OCI-LY1 (cell line): Measurements from ENCODE around the gene RBP3.

Source experiments
- H2AFZ ChIP-seq: fragments of 200-600 bp; sonication (generic), shearing (Covaris generic); 2 replicates; pipeline ENCODE4 v1.6.0; 2014; ENCODE audit warnings: antibody characterized with exemption, mild to moderate bottlenecking, low read length
- H3F3A ChIP-seq: fragments of 200-600 bp; sonication (generic), shearing (Covaris generic); 2 replicates; pipeline ENCODE4 v1.6.0; 2014; ENCODE audit warnings: mild to moderate bottlenecking, antibody characterized with exemption, low read length, moderate library complexity; ENCODE audit not compliant: insufficient read depth
- H3K27ac ChIP-seq: fragments of 200-600 bp; sonication (generic); 2 replicates; pipeline ENCODE4 v1.5.1; 2014; ENCODE audit warnings: low read length, mixed run types, mild to moderate bottlenecking, low read depth; ENCODE audit not compliant: poor library complexity, severe bottlenecking
- H3K27me3 ChIP-seq: fragments of 200-600 bp; sonication (generic); 2 replicates; pipeline ENCODE4 v1.6.0; 2014; ENCODE audit warnings: antibody characterized with exemption, mild to moderate bottlenecking, low read length, moderate library complexity; ENCODE audit not compliant: insufficient read depth
- H3K36me3 ChIP-seq: fragments of 200-600 bp; sonication (generic); 2 replicates; pipeline ENCODE4 v1.6.1; 2014; ENCODE audit warnings: mild to moderate bottlenecking, antibody characterized with exemption, low read length, moderate library complexity, mixed read lengths; ENCODE audit not compliant: insufficient read depth
- H3K4me1 ChIP-seq: fragments of 200-600 bp; sonication (generic); 2 replicates; pipeline ENCODE4 v1.5.1; 2014; ENCODE audit warnings: mild to moderate bottlenecking, low read length, moderate library complexity; ENCODE audit not compliant: insufficient read depth, severe bottlenecking
- H3K4me2 ChIP-seq: fragments of 200-600 bp; sonication (generic), shearing (Covaris generic); 2 replicates; pipeline ENCODE4 v1.6.1; 2014; ENCODE audit warnings: low read length
- H3K4me3 ChIP-seq: fragments of 200-600 bp; sonication (generic); 2 replicates; pipeline ENCODE4 v1.5.1; 2014; ENCODE audit warnings: low read length, low read depth, mild to moderate bottlenecking, mixed read lengths; ENCODE audit not compliant: poor library complexity, severe bottlenecking
- H3K79me2 ChIP-seq: fragments of 200-600 bp; shearing (Covaris generic); 2 replicates; pipeline ENCODE4 v1.6.1; 2016; ENCODE audit warnings: mixed run types, low read length, mixed read lengths; ENCODE audit not compliant: insufficient read depth
- H3K9ac ChIP-seq: fragments of 200-600 bp; sonication (generic), shearing (Covaris generic); 2 replicates; pipeline ENCODE4 v1.6.1; 2014; ENCODE audit warnings: mild to moderate bottlenecking, low read length, mixed read lengths
- H3K9me2 ChIP-seq: fragments of 200-600 bp; sonication (generic), shearing (Covaris generic); 2 replicates; pipeline ENCODE4 v1.6.1; 2014; ENCODE audit warnings: low read depth, mild to moderate bottlenecking, low read length, mixed read lengths
- H3K9me3 ChIP-seq: fragments of 200-600 bp; shearing (Covaris generic); 2 replicates; pipeline ENCODE4 v1.6.1; 2014; ENCODE audit warnings: low read length, mixed read lengths
- H4K20me1 ChIP-seq: fragments of 200-600 bp; sonication (generic), shearing (Covaris generic); 2 replicates; pipeline ENCODE4 v1.6.0; 2016; ENCODE audit warnings: mild to moderate bottlenecking, low read length; ENCODE audit not compliant: insufficient read depth
- CTCF ChIP-seq: fragments of 200-600 bp; sonication (generic), shearing (Covaris generic); IDR thresholded peaks from 2 replicates; pipeline ENCODE4 v1.5.1; 2017; ENCODE audit warnings: mild to moderate bottlenecking, antibody characterized with exemption, low read length, moderate library complexity, mixed read lengths
- EZH2 ChIP-seq: fragments of 200-600 bp; sonication (generic), shearing (Covaris generic); IDR thresholded peaks from 2 replicates; pipeline ENCODE4 v1.8.0; 2017; ENCODE audit warnings: borderline replicate concordance, mixed run types, mild to moderate bottlenecking, antibody characterized with exemption, low read length, moderate library complexity, mixed read lengths

RBP3 gene

DNA sequence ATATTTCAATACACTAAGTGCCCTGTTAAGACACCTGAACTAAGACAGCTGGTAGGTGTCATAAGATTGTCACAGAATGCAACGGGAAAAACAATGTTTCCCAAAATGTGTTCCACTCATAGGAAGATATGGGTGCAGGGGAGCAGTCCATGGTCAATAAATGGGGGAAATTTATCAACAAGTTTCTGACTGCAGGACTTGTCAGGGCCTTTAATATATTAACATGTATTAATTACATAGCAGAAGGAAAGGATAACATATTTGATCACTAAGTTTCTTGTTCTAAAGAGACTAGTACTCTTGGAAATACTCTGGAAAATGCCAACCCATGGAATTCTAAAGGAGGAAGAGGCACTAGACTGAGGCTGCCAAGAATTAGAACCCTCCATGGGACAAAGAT, 6.7 kb downstream of the RBP3 start:
- Histone ChIP-seq H3K4me2 (no peak overlapping the region), H3K27ac (no peak overlapping the region), H4K20me1 (no peaks in the 10 kb centered on the region), H3K27me3 (no peaks in the 10 kb centered on the region), H3K4me1 (no peaks in the 10 kb centered on the region), H3K9ac (no peak overlapping the region), H3K4me3 (no peak overlapping the region), H3K9me2 (no peaks in the 10 kb centered on the region), H3F3A (no peaks in the 10 kb centered on the region), H3K79me2 (no peaks in the 10 kb centered on the region), H2AFZ (no peak overlapping the region), H3K9me3 (no peaks in the 10 kb centered on the region), H3K36me3 (no peaks in the 10 kb centered on the region)
- TF ChIP-seq EZH2 (no peak), CTCF (no peak)

DNA sequence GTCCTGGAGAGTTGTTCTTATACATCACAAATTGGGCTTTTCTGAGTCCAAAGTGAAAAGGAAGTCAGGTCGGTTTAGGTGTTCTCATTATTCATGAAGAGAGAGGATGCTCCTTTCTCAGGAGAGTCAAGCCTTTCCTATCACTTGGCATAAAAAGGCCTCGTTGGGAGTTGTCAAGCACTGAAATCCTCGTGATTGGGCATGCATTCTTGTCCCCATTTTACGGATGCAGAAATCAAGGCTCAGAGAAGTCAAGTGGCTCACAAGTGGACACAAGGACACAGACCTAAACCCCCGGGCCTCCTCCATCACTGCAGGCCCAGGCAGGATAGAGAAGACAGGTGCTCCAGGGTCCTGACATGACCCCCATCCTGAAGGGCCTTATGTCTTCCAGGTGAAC, 8.5 kb downstream of the RBP3 start:
- Histone ChIP-seq H3F3A (no peaks in the 10 kb centered on the region), H3K9me2 (no peaks in the 10 kb centered on the region), H2AFZ (no peak overlapping the region), H3K4me2 (no peak overlapping the region), H3K27me3 (no peaks in the 10 kb centered on the region), H3K4me3 (no peak overlapping the region), H3K9me3 (no peaks in the 10 kb centered on the region), H3K9ac (no peak overlapping the region), H3K79me2 (no peaks in the 10 kb centered on the region), H4K20me1 (no peaks in the 10 kb centered on the region), H3K27ac (no peak overlapping the region), H3K4me1 (no peaks in the 10 kb centered on the region), H3K36me3 (no peaks in the 10 kb centered on the region)
- TF ChIP-seq CTCF (no peak), EZH2 (no peak)

- no peaks in the 10 kb centered on the region for H3K9me3 ChIP-seq
- H3K4me1 ChIP-seq: no peaks in the 10 kb centered on the region
- H3K27me3 ChIP-seq: no peaks in the 10 kb centered on the region
- H3K79me2 ChIP-seq: no peaks in the 10 kb centered on the region
- no peak overlapping the region for H3K4me2 ChIP-seq
- no peaks in the 10 kb centered on the region for H3K36me3 ChIP-seq
- no peaks in the 10 kb centered on the region for H3K9me2 ChIP-seq
- TF ChIP-seq EZH2: no peak
- no peak for TF ChIP-seq CTCF
- no peak overlapping the region for H3K27ac ChIP-seq
- no peak overlapping the region for H3K4me3 ChIP-seq
- no peaks in the 10 kb centered on the region for H4K20me1 ChIP-seq
- H2AFZ ChIP-seq: no peak overlapping the region
- H3F3A ChIP-seq: no peaks in the 10 kb centered on the region
- H3K9ac ChIP-seq: no peak overlapping the region
Observed at GRCh38 chr10:47357131-47357582, 9.0 kb downstream of the RBP3 start.
